Neural crest cell (in vitro differentiated cells): ENCODE results near the gene ATAT1. TPM values are rescaled to one million over a fixed set of nuclear protein-coding genes. Genes with fewer than 3 reads are reported as not detected.
A peak's percentile ranks its signal among the peaks of the same experiment; 100 is the strongest.

ENCODE experiments used
- DNase-seq: peaks from one replicate; pipeline ENCODE4 v3.0.0; 2021; ENCODE audit warnings: low read depth, mixed read lengths, low spot score
- H3K27ac Mint-ChIP-seq: one replicate; pipeline ENCODE4 v1.8.0; 2021; ENCODE audit warnings: mild to moderate bottlenecking, mixed read lengths; ENCODE audit not compliant: unreplicated experiment
- H3K27me3 Mint-ChIP-seq: 2 replicates; pipeline ENCODE4 v1.8.0; 2021; ENCODE audit warnings: low read depth, mild to moderate bottlenecking, mixed read lengths
- H3K36me3 Mint-ChIP-seq: 2 replicates; pipeline ENCODE4 v1.8.0; 2021; ENCODE audit warnings: low read depth, mild to moderate bottlenecking, mixed read lengths
- H3K4me1 Mint-ChIP-seq: 2 replicates; pipeline ENCODE4 v1.8.0; 2021; ENCODE audit warnings: mixed read lengths
- H3K4me3 Mint-ChIP-seq: one replicate; pipeline ENCODE4 v1.8.0; 2021; ENCODE audit warnings: mild to moderate bottlenecking, mixed read lengths
- H3K9me3 Mint-ChIP-seq: 2 replicates; pipeline ENCODE4 v1.8.0; 2021; ENCODE audit warnings: mixed read lengths
- CTCF ChIP-seq: fragments of 200-600 bp; sonication (generic); conservative IDR thresholded peaks from 2 replicates; pipeline ENCODE4 v1.5.0; 2021; ENCODE audit warnings: antibody characterized with exemption, mild to moderate bottlenecking
- total RNA-seq: library from RNA; stranded (reverse); gene quantifications from 2 replicates; pipeline ENCODE4 v1.2.1, GENCODE V29; 2021

Gene ATAT1
- total RNA-seq, 1 donor from 2014 or later: 58.2 TPM

DNA sequence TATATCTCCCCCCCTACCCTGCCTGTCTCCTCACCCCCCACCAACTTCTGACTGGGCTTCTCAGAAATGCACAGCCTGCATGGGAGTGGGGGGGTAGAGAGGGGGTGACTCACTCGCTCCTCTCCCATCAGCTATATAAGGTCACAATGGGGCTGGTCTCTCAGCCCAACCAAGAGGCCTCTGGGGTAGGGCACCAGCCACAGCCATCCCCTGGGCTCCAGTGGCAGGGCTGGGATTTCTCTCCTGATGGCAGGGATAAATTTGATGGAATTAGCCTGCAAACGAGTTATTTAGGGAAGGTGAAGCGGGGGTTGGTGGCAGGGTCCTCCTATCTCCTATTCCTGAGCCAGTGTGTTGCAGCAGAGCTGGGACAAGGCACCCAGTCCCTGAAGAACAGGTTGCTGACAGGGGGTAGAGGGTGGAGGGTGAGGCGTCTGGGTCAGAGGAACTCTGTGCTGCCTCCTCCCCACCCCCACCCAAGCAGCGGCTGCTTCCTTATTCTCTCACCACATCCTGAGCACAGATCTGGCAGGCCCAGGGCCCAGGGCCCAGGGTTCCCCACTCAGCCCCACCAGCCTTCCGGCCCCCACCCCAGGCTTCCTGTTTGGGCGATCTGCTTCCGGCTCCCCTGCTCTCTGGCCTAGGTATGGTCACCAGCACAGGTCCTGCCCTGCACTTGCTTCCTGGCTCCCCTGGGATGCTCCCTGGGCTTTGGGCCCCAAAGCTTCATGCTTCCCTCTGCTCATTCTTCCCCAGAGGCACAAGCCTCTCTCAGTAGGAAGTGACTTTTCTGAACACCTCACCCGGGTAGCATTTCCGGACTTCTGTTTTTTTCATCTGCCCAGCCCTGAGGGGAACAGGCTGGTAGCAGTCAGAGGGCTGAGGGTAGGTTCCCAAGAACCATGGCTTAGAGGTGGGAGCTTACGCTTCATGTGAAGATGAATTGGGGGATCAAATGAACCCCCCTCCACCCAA lies 55.8 kb downstream of the ATAT1 start:
- peak overlapping the region; percentile 90 for H3K4me3 Mint-ChIP-seq
- no peak for TF ChIP-seq CTCF
- no peaks in the 10 kb centered on the region for H3K27me3 Mint-ChIP-seq
- H3K36me3 Mint-ChIP-seq: peaks cover 8% of the 10 kb centered on the region
- DNase-seq: no peak
- no peaks in the 10 kb centered on the region for H3K9me3 Mint-ChIP-seq
- peaks cover 71% of the 10 kb centered on the region for H3K4me1 Mint-ChIP-seq
- H3K27ac Mint-ChIP-seq: no peak overlapping the region

- peaks cover 81% of the 10 kb centered on the region for H3K4me1 Mint-ChIP-seq
- H3K4me3 Mint-ChIP-seq: peak overlapping the region; percentile 90
- no peaks in the 10 kb centered on the region for H3K9me3 Mint-ChIP-seq
- H3K27me3 Mint-ChIP-seq: no peaks in the 10 kb centered on the region
- DNase-seq: no peak
- TF ChIP-seq CTCF: no peak
- peaks cover 8% of the 10 kb centered on the region for H3K36me3 Mint-ChIP-seq
- no peak overlapping the region for H3K27ac Mint-ChIP-seq
Measured at GRCh38 chr6:30683183-30683979, 56.7 kb downstream of the ATAT1 start.

- no peak for TF ChIP-seq CTCF
- peak overlapping the region; percentile 76 for H3K27ac Mint-ChIP-seq
- no peaks in the 10 kb centered on the region for H3K27me3 Mint-ChIP-seq
- peak overlapping the region; percentile 90 for H3K4me3 Mint-ChIP-seq
- peaks cover 83% of the 10 kb centered on the region for H3K4me1 Mint-ChIP-seq
- no peak for DNase-seq
- peaks cover 6% of the 10 kb centered on the region for H3K36me3 Mint-ChIP-seq
- no peaks in the 10 kb centered on the region for H3K9me3 Mint-ChIP-seq
Measured at GRCh38 chr6:30683980-30684338, 57.3 kb downstream of the ATAT1 start.

DNA sequence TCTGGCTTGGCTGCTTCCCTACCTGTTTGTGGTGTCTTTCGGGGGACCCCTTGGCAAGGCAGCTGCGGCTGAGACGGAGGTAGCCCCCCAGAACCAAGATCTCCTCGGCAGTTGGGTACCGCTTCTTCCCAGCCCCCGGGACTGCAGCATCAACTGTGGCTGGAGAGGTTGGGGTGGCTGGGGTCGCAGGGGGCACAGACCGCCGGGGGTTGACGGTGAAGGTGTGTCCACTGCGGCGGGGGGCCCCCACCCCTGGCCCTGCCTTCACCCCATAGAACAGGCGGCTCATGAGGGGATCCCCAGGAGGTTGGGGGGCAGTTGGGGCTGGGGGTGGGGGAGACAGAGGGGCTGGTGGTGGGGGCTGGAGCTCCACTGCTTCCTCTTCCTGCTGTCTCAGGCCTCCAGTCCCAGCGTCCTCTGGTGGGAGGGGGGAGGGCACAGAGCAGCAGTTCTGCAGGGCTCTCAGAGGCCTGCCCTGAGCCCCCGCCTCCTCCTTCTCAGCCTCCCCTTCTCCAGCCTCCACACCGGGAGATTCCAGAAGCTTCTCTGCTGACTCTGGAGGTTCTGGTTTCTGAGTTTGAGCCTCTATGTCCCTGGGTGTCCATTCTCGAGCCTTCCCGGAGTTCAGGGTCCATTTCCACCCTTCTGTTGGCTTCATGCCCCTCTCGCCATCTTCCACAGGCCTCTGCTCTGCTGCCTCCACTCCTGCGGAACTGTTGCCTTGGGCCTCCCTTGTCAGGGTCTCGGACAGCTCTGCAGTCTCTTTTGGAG lies 57.9 kb downstream of the ATAT1 start:
- H3K4me1 Mint-ChIP-seq: peaks cover 83% of the 10 kb centered on the region
- H3K27ac Mint-ChIP-seq: peak overlapping the region; percentile 76
- no peaks in the 10 kb centered on the region for H3K27me3 Mint-ChIP-seq
- peaks cover 3% of the 10 kb centered on the region for H3K36me3 Mint-ChIP-seq
- no peak for TF ChIP-seq CTCF
- H3K4me3 Mint-ChIP-seq: peak overlapping the region; percentile 96
- no peak for DNase-seq
- H3K9me3 Mint-ChIP-seq: no peaks in the 10 kb centered on the region
